H9 (cell line): Measurements from ENCODE around the gene HMCES. TPM values are rescaled to one million over a fixed set of nuclear protein-coding genes. Genes with fewer than 3 reads are reported as not detected.
A peak's percentile ranks its signal among the peaks of the same experiment; 100 is the strongest.

Experiments
- DNase-seq: peaks from one replicate; pipeline ENCODE4 v3.0.0-alpha.2; 2017
- H2AFZ ChIP-seq: one replicate; pipeline ENCODE4 v1.6.1; 2013; ENCODE audit warnings: mild to moderate bottlenecking, low read length, control low read depth, moderate library complexity
- H2AK5ac ChIP-seq: 2 replicates; pipeline ENCODE4 v1.6.1; 2013; ENCODE audit warnings: low read length, control low read depth, mixed read lengths; ENCODE audit not compliant: insufficient read length
- H2BK120ac ChIP-seq: one replicate; pipeline ENCODE4 v1.6.1; 2013; ENCODE audit warnings: low read depth, mild to moderate bottlenecking, low read length, control low read depth, inconsistent platforms; ENCODE audit not compliant: poor library complexity, severe bottlenecking
- H2BK12ac ChIP-seq: 2 replicates; pipeline ENCODE4 v1.6.1; 2013; ENCODE audit warnings: low read length, control low read depth, mixed read lengths, low read depth; ENCODE audit not compliant: insufficient read length
- H2BK15ac ChIP-seq: 2 replicates; pipeline ENCODE4 v1.6.1; 2013; ENCODE audit warnings: low read depth, low read length, control low read depth
- H2BK20ac ChIP-seq: one replicate; pipeline ENCODE4 v1.6.1; 2013; ENCODE audit warnings: low read depth, mild to moderate bottlenecking, low read length, control low read depth, inconsistent platforms; ENCODE audit not compliant: poor library complexity, severe bottlenecking
- H2BK5ac ChIP-seq: 2 replicates; pipeline ENCODE4 v1.6.1; 2013; ENCODE audit warnings: low read length, control low read depth, mixed read lengths; ENCODE audit not compliant: insufficient read length
- H3K14ac ChIP-seq: 2 replicates; pipeline ENCODE4 v1.6.1; 2013; ENCODE audit warnings: low read length, control low read depth; ENCODE audit not compliant: insufficient read depth
- H3K18ac ChIP-seq: 2 replicates; pipeline ENCODE4 v1.6.1; 2013; ENCODE audit warnings: low read depth, mild to moderate bottlenecking, mixed read lengths, low read length, control low read depth; ENCODE audit not compliant: insufficient read length
- H3K23ac ChIP-seq: 2 replicates; pipeline ENCODE4 v1.6.1; 2013; ENCODE audit warnings: low read length, control low read depth, mixed read lengths, low read depth; ENCODE audit not compliant: insufficient read length
- H3K23me2 ChIP-seq: 2 replicates; pipeline ENCODE4 v1.6.1; 2013; ENCODE audit warnings: low read depth, mild to moderate bottlenecking, mixed read lengths, low read length, control low read depth; ENCODE audit not compliant: insufficient read length, poor library complexity, severe bottlenecking
- H3K27ac ChIP-seq: 2 replicates; pipeline ENCODE4 v1.5.1; 2013; ENCODE audit warnings: low read length, control low read depth, mixed read lengths, low read depth; ENCODE audit not compliant: insufficient read length
- H3K27me3 ChIP-seq: 2 replicates; pipeline ENCODE4 v1.6.1; 2013; ENCODE audit warnings: low read length, control low read depth, inconsistent platforms; ENCODE audit not compliant: insufficient read depth
- H3K4ac ChIP-seq: 2 replicates; pipeline ENCODE4 v1.6.1; 2013; ENCODE audit warnings: low read depth, mild to moderate bottlenecking, control low read depth, inconsistent platforms, low read length, moderate library complexity
- H3K4me1 ChIP-seq: 2 replicates; pipeline ENCODE4 v1.6.1; 2013; ENCODE audit warnings: low read length, control low read depth, inconsistent platforms; ENCODE audit not compliant: insufficient read depth
- H3K4me2 ChIP-seq: 2 replicates; pipeline ENCODE4 v1.6.1; 2013; ENCODE audit warnings: low read length, control low read depth, mixed read lengths; ENCODE audit not compliant: insufficient read length, insufficient read depth
- H3K56ac ChIP-seq: 2 replicates; pipeline ENCODE4 v1.6.1; 2013; ENCODE audit warnings: low read depth, mild to moderate bottlenecking, mixed read lengths, low read length, control low read depth; ENCODE audit not compliant: insufficient read length
- H3K79me1 ChIP-seq: 2 replicates; pipeline ENCODE4 v1.6.1; 2013; ENCODE audit warnings: low read depth, mild to moderate bottlenecking, moderate library complexity, low read length, control low read depth, inconsistent platforms; ENCODE audit not compliant: insufficient read depth, poor library complexity, severe bottlenecking
- H3K79me2 ChIP-seq: 2 replicates; pipeline ENCODE4 v1.6.1; 2013; ENCODE audit warnings: low read length, control low read depth, inconsistent platforms; ENCODE audit not compliant: insufficient read depth
- H3K9ac ChIP-seq: 2 replicates; pipeline ENCODE4 v1.6.1; 2013; ENCODE audit warnings: low read length, control low read depth, mixed read lengths; ENCODE audit not compliant: insufficient read length; ENCODE audit errors: extremely low read depth
- H3K9me3 ChIP-seq: one replicate; pipeline ENCODE4 v1.6.1; 2013; ENCODE audit warnings: low read depth, low read length, inconsistent platforms; ENCODE audit not compliant: control insufficient read depth
- H3T11ph ChIP-seq: one replicate; pipeline ENCODE4 v1.6.1; 2013; ENCODE audit warnings: mild to moderate bottlenecking, low read length, control low read depth, inconsistent platforms
- H4K20me1 ChIP-seq: one replicate; pipeline ENCODE4 v1.6.1; 2013; ENCODE audit not compliant: control insufficient read depth, insufficient read length, insufficient read depth
- H4K5ac ChIP-seq: 2 replicates; pipeline ENCODE4 v1.6.1; 2013; ENCODE audit warnings: low read depth, mild to moderate bottlenecking, mixed read lengths, low read length, control low read depth; ENCODE audit not compliant: insufficient read length
- H4K8ac ChIP-seq: replicated peaks from 2 replicates; pipeline ENCODE4 v1.6.1; 2013; ENCODE audit warnings: low read length, control low read depth, mixed read lengths, low read depth; ENCODE audit not compliant: insufficient read length
- H4K91ac ChIP-seq: 2 replicates; pipeline ENCODE4 v1.6.1; 2013; ENCODE audit warnings: low read depth, mild to moderate bottlenecking, moderate library complexity, mixed read lengths, low read length, control low read depth; ENCODE audit not compliant: insufficient read length
- H3K27ac Mint-ChIP-seq, 3 experiments: 2 replicates in 2 of 3; 3 replicates in 1 of 3; pipeline ENCODE4 v1.8.0; 2020 to 2021; ENCODE audit warnings: mixed read lengths in 3 of 3, mild to moderate bottlenecking in 1 of 3, moderate library complexity in 1 of 3
- H3K27me3 Mint-ChIP-seq: 2 replicates; pipeline ENCODE4 v1.8.0; 2021; ENCODE audit warnings: low read depth, mild to moderate bottlenecking, moderate library complexity, mixed read lengths
- H3K36me3 Mint-ChIP-seq, 3 experiments: 2 replicates in 2 of 3; 3 replicates in 1 of 3; pipeline ENCODE4 v1.8.0; 2020 to 2021; ENCODE audit warnings: low read depth in 3 of 3, mixed read lengths in 3 of 3; ENCODE audit not compliant: insufficient read depth in 1 of 3
- H3K4me1 Mint-ChIP-seq, 2 experiments: 2 replicates each; pipeline ENCODE4 v1.8.0; 2020; ENCODE audit warnings: mixed read lengths in 2 of 2
- H3K4me3 Mint-ChIP-seq, 2 experiments: 2 replicates in 1 of 2; 3 replicates in 1 of 2; pipeline ENCODE4 v1.8.0; 2020 to 2021; ENCODE audit warnings: mild to moderate bottlenecking in 2 of 2, mixed read lengths in 2 of 2, moderate library complexity in 1 of 2
- H3K9me3 Mint-ChIP-seq, 2 experiments: 2 replicates in 1 of 2; 3 replicates in 1 of 2; pipeline ENCODE4 v1.8.0; 2020; ENCODE audit warnings: mild to moderate bottlenecking in 2 of 2, mixed read lengths in 2 of 2, moderate library complexity in 1 of 2
- WGBS: extraction: QIAGEN DNeasy Blood & Tissue Kit; methylation state at CpG from one replicate; pipeline ENCODE4 v1.1.7; 2013; ENCODE audit warnings: missing lambda C conversion rate, low lambda C conversion rate, mixed read lengths; ENCODE audit not compliant: insufficient read length; ENCODE audit errors: extremely low coverage; 5-methylcytosine and 5-hydroxymethylcytosine counted together
- total RNA-seq: library from RNA; stranded (reverse); gene quantifications from 2 replicates; pipeline ENCODE4 v1.2.1, GENCODE V29; 2021
- TF ChIP-seq, protein P1 (sequence below): fragments of 200-600 bp; sonication (generic); conservative IDR thresholded peaks from 3 replicates; pipeline ENCODE4 v1.8.0; 2021; ENCODE audit warnings: antibody characterized with exemption, mild to moderate bottlenecking

Gene HMCES
- total RNA-seq, 1 experiment from 2014 or later, result 52.4 TPM

DNA sequence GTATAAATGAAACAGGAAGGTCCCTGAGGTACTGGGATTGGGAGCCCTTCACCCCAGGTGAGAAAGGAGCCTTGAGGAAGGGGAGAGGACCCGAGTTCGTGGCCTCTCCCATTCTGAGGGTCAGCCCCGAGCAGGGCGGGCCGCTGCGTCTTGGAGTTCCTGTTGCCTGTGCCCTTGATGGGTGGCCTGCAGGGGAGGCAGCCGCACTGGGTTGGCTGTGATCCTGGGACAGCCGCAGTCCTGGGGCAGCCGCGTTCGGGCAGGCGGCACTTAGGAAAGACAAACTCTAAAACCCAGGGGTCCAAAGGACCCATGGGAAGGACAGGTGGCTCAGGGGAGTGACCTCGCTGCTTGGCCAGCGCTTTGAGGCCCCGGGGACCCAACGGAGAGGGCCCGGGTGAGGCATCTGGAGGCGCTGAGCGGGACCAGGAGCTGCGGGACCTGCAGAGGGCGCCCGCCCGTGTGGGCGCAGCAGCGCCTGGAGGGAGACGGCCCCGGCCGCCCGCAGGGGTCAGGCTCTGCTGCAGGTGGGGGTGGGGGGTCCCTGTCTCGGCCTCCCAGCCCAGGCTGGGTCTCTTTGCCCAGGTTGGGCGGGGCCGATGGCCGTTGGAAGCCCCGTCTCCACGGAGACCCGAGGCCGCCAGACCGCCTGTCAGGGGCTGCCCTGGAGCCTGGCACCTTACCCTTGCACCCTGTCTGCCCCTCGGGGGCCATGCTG is 65.1 kb downstream of the HMCES start:
- Histone ChIP-seq H3K23ac (no peak overlapping the region), H3K9ac (no peak overlapping the region), H4K8ac (no peak overlapping the region), H3K18ac (no peak overlapping the region), H4K20me1 (no peaks in the 10 kb centered on the region), H2AFZ (no peak overlapping the region), H3K14ac (no peak overlapping the region), H2BK12ac (no peak overlapping the region), H3K79me1 (no peaks in the 10 kb centered on the region), H3K4me1 (no peaks in the 10 kb centered on the region), H3K27ac (no peak overlapping the region), H3K9me3 (no peaks in the 10 kb centered on the region), H2BK20ac (no peak overlapping the region), H4K5ac (no peak overlapping the region), H3K23me2 (peaks cover 7% of the 10 kb centered on the region), H3K4me2 (peak overlapping the region; percentile 41), H2BK5ac (no peak overlapping the region), H4K91ac (no peak overlapping the region), H2BK120ac (no peak overlapping the region), H2BK15ac (no peak overlapping the region), H3K79me2 (no peaks in the 10 kb centered on the region), H3K56ac (no peak overlapping the region), H3K4ac (no peak overlapping the region), H3K27me3 (no peaks in the 10 kb centered on the region), H3T11ph (no peak overlapping the region), H2AK5ac (no peak overlapping the region)
- Mint-ChIP-seq H3K27ac (no peak overlapping the region), H3K27me3 (peaks cover 19% of the 10 kb centered on the region), H3K9me3 (peaks cover 11 to 14% of the 10 kb centered on the region in 2 experiments; a peak in 4 of 5 replicates), H3K36me3 (0 out of 7 replicates have a peak, but pooled peaks cover 0 to 3% (median 0%) of the 10 kb centered on the region in 3 experiments), H3K4me1 (peaks cover 16 to 19% of the 10 kb centered on the region in 2 experiments), H3K4me3 (peak overlapping the region; percentile 33 to 50)
- WGBS, result no CpG with 5 or more reads among the region's 39 CpGs
- peak; percentile 77 for DNase-seq
- TF ChIP-seq, protein P1, sequence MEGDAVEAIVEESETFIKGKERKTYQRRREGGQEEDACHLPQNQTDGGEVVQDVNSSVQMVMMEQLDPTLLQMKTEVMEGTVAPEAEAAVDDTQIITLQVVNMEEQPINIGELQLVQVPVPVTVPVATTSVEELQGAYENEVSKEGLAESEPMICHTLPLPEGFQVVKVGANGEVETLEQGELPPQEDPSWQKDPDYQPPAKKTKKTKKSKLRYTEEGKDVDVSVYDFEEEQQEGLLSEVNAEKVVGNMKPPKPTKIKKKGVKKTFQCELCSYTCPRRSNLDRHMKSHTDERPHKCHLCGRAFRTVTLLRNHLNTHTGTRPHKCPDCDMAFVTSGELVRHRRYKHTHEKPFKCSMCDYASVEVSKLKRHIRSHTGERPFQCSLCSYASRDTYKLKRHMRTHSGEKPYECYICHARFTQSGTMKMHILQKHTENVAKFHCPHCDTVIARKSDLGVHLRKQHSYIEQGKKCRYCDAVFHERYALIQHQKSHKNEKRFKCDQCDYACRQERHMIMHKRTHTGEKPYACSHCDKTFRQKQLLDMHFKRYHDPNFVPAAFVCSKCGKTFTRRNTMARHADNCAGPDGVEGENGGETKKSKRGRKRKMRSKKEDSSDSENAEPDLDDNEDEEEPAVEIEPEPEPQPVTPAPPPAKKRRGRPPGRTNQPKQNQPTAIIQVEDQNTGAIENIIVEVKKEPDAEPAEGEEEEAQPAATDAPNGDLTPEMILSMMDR, result peak; percentile 75
